GM19395 (cell line): ENCODE measurements around the gene USP24.
"Not testable (repeated sequence)": the region's sequence is repeated elsewhere in the genome, so short reads cannot be mapped to it uniquely, and the experiment has no call there.

ENCODE experiments used
- ATAC-seq: cut with Tn5 transposase; IDR thresholded peaks from one replicate; pipeline ENCODE4 v1.9.1; 2021; ENCODE audit warnings: mild to moderate bottlenecking, moderate library complexity; ENCODE audit not compliant: unreplicated experiment

Gene USP24

DNA sequence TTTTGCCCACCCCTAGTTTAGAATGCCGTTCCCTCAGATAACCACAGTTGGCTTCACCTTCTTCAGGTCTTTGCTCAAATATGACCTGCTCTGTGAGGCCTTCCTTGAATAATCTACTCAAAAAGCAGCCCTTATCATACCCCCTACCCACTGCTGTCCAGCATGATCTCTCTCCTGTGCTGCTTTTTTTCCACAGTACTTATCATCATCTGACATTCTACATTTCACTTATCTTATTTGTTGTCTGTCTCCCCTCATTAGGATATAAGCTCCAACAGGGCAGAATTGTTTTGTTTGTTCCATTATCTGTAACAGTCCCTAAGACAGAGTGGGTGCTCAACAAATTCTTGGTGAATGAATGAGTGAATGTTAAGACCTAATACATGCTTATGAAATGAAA lies 18.1 kb downstream of the USP24 start:
- no peak for ATAC-seq

DNA sequence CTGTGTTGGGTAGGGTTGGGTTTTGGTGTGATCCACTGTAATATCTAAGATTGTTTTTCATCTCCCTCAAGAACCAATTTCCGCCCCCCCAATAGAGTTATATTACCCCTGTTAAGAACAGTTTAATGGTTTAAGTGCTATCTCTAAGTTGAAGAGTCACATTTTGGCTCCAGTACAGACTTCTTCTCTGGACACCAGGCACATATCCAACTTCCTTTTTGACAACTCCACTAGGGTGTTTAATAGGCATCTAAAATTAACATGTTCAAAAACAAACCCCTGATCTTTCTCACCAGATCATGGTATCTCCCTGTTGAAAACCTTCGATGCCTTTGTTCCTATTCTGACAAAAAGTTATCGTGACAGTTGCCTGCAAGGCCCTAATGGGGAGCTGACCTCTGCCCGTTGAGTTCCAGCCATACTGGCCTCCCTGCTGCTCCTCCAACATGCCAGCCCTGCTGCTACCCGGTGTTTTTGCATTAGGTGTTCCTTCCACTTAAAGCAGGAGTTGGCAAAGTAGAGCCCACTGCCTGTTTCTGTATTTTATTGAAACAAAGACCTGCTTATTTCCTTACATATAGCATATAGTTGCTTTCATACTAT lies 18.6 kb downstream of the USP24 start:
- no peak for ATAC-seq

DNA sequence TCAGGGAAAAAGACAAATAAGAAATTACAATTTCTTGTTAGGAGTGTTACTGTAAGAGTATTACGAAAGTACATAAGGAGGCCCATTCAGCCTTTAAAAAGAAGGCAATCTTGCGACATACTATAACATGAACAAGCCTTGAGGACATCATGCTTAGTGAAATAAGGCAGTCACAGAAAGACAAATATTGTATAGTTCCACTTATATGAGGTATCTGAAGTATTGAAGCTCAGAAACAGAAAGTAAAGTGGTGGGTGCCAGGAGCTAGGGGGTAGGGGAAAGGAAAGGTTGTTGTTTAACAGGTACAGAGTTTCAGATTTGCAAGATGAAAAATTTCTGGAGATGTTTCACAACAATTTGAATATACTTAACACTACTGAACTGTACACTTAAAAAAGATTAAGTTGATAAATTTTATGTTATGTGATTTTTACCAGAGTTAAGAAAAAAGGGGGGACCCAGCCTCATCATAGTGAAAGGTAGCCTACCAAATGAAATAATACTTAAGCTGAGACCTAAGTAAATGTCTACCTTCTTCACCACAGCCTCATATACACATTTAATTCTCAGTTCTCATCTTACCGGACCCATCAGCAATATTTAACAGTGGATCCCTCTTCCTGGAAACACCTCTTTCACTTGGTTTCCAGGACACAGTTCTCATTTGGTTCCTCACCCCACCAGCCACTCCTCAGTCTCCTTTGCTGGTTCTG lies 19.5 kb downstream of the USP24 start:
- ATAC-seq = peak; percentile 82

DNA sequence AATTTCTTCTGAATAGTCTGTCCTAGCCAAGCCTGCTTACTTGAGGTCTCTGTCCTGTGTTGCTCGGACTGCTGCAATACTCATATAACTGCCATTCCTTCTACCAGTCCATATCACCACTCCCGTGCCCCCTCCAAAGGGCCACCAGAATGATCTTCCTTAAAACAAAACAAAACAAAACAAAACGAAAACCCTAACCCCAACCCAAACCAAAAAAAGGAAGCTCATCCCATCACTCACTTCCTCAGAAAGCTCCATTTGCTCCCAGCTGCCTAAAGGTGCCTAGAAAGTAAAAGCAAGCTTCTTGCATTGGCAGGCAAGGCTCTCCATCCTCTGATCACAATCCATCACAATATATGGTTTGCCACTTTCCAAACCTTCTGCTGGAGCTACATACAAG lies 20.3 kb downstream of the USP24 start:
- no peak for ATAC-seq

DNA sequence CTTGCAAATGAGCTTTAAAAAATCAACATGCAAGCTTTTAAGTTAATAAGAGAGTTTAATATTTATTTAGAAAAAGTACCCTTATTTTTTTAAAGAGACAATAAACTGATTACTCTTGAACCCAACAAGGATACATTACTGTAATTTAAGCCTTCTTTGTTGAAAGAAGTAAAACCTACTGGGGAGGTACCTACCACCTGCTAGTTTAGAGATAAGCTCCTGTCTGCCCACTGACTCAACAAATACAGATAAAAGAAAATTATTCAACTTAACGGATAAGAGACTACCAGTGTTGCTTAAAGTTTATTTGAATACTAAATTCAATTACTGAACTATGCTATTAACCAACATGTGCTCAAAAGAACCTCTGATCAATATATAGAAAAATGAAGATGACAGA lies 23.1 kb downstream of the USP24 start:
- ATAC-seq = no peak

DNA sequence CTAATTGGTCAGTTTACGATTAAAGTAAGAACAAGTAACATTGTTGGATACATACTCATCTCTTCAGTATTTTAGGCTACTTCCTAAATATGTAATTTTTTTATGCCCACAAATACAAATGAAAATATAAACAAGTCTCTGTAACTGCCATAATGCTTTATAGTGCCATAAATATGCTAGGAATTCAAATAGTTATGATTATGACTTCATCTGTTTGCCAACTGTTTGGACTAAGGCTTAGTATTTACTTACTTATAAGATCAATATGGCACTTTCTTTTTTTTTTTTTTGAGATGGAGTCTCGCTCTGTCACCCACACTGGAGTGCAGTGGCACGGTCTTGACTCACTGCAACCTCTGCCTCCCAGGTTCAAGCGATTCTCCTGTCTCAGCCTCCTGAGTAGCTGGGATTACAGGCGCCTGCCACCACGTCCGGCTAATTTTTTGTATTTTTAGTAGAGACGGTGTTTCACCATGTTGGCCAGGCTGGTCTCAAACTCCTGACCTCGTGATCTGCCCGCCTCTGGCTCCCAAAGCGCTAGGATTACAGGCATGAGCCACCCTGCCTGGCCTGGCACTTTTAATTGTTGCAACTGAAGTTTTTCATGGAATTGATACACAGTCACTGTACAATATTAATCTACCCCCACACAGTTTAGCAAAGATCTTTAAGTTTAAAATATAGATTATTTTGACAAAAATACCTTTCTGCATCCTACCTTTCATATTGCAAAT lies 23.8 kb downstream of the USP24 start:
- ATAC-seq = not testable (repeated sequence)

DNA sequence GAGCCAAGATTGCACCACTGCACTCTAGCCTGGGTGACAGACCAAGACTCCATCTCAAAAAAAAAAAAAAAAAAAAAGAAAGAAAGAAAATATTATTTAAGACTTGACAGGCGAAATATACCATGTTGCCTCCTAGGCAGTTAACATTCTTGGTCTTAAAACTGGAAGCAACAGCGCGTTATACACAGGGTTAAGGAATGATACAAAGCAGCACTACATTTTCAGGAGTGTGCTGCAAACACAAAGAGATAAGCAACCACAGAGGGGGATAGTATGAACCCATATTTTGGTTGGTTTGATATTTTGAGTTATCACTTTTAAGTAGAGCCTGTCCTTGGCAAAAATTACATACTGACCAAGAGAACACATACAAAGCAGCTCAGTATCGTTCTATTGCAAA lies 25.1 kb downstream of the USP24 start:
- no peak for ATAC-seq

DNA sequence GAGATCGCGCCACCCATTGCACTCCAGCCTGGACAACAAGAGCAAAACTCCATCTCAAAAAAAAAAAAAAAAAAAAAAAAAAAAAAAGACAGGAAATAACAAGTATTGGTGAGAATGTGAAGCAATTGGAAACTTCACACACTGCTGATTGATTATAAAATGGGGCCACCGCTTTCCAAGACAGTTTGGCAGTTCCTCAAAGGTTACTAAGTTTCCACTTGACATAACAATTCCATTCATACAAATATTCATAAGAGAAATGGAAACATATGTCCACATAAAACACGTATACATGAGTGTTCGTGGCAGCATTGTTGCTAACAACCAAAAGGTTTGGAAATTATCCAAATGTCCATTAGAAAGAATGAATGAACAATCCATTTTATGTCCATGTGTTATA lies 26.3 kb downstream of the USP24 start:
- ATAC-seq = no peak

DNA sequence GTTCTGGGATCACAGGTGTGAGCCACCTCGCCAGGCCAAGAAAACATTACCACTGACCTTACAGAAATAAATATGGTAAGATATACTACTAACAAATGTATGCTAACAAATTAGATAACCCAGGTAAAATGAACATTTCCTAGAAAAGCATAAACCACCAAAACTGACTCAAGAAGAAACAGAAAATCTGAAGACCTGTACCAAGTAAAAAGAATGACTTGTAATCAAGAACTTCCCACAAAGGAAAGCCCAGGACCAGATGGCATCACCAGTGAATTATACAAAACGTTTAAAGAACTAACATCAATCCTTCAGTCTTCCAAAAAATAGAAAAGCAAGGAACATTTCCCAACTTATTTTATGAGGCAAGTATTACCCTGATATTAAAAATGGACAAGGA lies 29.3 kb downstream of the USP24 start:
- ATAC-seq = no peak

DNA sequence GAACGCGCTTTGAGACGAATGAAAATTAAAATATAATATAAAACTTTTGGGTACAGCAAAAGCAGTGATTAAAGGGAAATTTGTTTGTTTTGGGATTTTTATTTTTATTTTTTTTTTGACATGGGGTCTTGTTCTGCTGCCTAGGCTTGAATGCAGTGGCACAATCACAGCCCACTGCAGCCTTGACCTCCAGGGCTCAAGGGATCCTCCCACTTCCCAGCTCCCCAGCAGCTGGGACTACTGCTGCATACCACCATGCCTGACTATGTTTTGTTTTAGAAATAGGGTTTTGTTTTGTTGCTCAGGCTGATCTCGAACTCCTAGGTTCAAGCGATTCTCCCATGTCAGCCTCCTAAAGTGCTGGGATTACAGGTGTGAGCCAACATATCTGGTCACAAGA lies 30.3 kb downstream of the USP24 start:
- no peak for ATAC-seq

DNA sequence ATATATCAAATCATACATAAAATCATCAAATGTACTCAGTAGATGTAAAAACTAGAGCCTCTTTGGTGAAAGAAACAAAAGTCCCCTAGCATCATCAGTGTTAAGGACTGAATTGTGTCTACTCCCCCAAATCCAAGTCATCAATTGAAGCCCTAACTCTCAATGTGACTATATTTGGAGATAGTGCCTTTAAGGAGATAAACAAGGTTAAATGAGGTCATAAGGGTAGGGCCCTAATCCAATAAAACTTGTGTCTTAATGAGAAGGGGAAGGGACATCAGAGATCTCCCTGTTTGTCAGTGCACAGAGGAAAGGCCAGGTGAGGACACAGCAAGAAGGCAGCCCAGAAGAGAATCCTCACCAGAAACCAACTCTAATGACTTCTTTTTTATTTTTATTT lies 33.5 kb downstream of the USP24 start:
- ATAC-seq = no peak

DNA sequence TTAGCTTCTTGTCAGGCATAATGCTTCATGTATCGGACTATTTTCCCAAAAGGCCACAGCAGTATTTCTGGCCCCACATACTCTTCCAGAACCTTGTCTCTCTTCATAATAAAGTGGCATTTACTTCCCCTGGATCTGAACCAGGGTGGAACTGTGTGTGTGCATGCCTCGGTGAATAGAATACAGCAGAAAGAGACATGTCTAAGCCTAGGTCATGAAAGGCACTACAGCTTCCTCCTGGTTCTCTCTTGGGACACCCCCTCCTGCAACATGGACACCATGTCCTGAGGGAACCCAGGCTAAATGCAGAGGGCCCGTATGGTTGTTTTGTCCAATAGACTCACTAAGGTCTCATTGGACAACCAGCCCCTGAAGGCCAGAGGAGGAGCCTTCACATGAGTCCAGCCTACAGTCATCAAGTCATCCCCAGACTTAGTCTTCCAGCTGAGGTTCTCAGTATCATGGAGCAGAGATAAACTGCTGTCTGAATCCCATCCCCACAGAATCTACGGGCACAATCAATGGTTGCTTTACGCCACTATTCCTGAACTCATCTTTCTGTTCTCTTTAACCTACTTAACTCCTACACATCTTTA lies 35.0 kb downstream of the USP24 start:
- no peak for ATAC-seq

DNA sequence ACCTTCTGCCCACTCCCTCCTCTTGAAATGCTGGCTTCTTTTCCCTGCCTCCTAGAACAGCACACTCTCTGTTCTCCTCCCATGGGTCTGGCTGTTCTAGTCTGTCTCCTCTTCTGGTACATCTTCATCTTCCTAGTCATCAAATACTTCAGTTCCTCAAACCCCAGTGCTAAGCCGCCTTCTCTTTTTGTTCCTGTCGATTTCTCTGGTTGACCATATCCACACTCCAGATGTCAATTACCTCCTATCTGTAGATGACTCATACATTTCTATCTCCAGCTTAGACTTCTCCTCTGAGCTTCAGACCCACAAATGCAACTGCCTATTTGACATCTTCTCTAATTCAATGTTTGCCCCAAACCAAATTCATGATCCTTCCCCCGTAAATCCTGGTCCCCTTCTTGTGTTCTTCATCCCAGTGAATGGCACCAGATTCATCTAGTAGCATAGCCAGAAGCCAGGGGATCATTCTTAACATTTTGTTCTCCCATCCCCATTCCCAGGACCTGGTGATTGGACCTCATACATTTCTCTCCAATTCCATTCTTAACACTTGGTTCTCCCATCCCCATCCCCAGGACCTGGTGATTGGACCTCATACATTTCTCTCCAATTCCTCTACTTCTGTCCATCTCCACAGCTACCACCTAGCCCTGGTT lies 35.9 kb downstream of the USP24 start:
- ATAC-seq = no peak

DNA sequence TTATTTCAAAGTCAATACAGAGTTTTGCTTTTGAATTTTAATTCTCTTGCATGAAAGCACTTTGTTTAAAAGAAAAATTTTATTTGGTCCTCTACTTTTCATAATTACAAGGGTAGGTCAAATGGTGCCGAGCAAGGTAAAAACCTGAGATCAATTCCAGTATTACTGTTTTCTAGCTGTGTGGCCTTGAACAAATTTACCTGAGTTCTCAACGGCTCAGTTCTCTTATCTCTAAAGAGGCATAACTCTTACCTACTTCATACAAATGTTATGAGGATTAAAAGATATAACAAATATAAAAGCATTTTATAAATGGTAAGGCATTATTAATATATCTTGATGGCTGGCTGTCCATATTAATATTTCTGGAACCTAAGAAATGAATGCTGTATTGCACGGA lies 42.5 kb downstream of the USP24 start:
- no peak for ATAC-seq

DNA sequence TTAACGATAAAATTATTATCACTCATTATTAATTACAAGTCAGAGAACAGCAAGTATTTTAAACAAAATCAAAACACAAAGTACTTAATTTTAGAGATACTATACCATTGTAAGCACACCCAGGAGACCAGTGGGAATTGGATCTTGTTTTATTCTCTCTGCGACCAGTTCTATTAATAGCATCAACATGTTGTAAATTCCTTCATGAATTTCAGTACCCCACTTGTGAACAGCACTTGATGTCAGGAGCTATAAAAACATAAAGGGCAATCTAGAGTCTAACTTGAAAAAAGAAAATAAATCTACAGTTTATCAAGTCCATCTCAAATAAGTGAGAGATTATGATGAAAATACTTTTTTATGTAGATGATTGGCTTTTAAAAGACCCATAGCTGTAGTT lies 42.9 kb downstream of the USP24 start:
- ATAC-seq = no peak

DNA sequence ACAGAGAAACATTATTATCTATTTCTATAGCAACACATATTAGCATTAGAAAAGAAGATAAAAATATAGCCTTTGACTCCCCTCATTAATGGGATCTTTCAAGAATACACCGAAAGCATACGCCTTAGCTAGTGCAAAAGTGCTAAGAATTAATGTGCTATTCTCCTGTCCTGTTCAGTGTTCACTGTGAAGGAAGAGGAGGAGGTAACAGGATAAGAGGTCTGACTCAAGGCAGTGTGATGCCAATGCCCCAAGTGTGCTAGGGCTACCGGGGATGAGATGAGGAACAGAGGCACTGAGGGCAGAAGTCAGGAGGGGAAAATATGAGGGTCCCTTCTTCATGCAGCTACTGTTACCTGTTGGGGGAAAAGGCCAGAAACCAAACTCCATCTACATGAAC lies 43.5 kb downstream of the USP24 start:
- no peak for ATAC-seq

DNA sequence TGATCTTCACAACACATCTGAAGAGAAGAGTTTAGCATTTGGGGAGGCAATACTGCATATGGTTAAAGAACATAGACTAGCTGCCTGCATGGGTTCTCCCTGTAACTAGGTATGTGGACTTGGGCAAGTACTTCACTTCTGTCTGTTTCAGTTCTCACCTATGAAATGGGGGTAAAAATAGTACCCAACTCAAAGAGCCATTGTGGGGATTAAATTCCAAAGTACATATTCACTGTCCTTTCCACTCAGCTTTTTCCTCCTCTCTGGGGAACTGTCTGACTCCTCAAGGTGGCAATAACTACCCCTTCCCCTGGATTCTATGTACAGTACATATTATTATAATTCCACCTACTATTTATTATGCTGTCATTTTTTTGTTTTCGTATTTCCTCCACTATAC lies 44.7 kb downstream of the USP24 start:
- ATAC-seq = no peak

DNA sequence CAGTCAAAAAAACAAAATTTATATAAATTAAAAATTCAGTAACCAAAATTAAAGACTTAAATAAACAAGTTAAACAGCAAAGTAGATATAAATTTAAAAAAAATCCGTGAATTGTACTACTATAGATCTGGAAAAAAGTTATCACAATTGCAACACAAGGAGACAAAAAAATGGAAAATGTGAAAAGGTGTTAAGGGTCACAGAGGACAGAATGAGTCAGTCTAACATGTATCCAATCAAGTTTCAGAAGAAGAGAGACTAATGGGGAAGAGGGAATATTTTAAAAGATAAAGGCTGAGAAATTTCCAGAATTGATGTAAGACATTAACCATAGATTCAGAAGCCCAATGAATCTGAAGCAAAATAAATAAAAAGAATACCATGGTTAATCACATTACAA lies 46.0 kb downstream of the USP24 start:
- ATAC-seq = no peak

DNA sequence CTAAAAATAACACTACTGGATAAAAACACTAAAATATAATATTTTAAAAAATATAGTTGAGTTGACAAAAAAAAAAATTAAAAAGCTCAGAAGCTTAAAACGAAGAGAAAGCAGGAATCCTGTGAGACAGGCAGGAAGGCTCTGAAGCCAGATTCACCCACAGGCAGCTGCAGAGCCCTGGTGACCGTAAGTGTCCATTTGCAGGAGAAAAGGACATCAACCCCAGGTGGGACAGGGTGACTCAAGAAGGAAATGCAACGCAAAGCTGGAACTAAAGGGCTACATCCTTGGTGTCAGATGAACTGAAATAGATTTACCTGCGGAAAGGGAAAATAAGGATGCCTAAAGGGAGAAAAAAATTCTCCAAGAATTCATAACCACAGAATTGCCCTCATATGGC lies 46.8 kb downstream of the USP24 start:
- no peak for ATAC-seq

DNA sequence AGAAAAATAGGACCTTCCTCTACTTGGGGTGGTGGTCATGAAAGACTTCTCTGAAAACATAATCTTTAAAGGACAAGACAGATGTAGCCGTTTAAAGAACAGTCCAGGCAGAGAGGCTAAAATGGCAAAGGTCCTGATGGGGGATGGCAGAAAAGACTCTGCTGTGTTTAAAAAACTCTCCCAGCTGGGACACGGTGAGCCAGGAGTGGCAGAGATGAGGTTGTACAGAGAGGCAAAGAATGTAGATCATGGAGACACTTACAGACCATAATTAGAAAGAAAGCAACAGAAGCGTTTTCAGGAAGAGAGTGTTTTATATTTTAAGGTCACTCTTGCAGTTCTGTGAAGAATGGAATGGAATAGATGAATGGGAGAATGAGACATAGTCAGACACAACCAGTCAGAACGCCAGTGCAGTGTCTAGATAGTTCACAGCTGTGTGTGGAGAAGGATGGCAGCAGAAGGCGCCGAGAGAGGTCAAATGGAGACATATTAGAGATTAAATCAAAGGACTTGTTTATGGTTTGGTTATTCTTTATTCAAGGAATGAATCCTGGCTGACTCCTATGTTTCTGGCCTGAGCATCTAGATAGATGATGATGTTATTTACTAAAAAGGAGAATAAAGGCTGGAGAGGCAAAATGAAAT lies 47.8 kb downstream of the USP24 start:
- ATAC-seq = no peak

DNA sequence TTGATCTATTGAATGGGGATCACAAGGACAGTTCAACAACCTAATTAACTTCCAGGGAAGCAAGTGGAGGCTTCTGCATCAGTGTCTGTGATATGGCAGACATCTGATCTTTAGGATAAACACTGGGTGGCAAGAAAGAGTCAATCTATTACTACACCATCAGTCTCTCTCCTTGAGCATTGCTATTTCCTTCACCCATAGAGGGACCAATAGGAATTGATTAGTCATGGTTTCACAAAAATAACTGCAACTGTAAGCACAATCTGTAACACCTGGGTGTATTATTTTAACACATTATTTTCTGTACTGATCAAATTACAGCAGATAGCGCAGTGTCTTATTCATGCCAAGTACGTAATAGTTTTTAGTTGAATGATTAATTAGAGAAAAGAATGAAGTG lies 50.3 kb downstream of the USP24 start:
- no peak for ATAC-seq
